Measurements from ENCODE around the gene ABCC10.
"Not testable (repeated sequence)": the region's sequence is repeated elsewhere in the genome, so short reads cannot be mapped to it uniquely, and the experiment has no call there.

ABCC10 gene

GRCh38 chr6:43427406-43428111 is at the start of gene ABCC10:
Gene ABCC10, plus strand, starts transcription at chr6:43427541. Its CDS starts 438 bp downstream, at chr6:43427979.
- peak; percentile 95 for DNase-seq

GRCh38 chr6:43377710-43378229 is 49.6 kb upstream of the ABCC10 start:
- no peak for DNase-seq

- DNase-seq = no peak
These were observed 48.7 kb upstream of the ABCC10 start for GRCh38 chr6:43378631-43379030.

- not testable (repeated sequence) for DNase-seq
These were observed 46.5 kb upstream of the ABCC10 start for GRCh38 chr6:43380858-43381257.

- peak; percentile 66 for DNase-seq
These were observed 44.2 kb upstream of the ABCC10 start for GRCh38 chr6:43383021-43383667.

- DNase-seq = no peak
These were observed 40.8 kb upstream of the ABCC10 start for GRCh38 chr6:43386492-43386891.

GRCh38 chr6:43389730-43390295 is 37.5 kb upstream of the ABCC10 start:
- no peak for DNase-seq

- DNase-seq = not testable (repeated sequence)
These were observed 36.4 kb upstream of the ABCC10 start for GRCh38 chr6:43390753-43391439.

GRCh38 chr6:43391440-43392031 is 35.8 kb upstream of the ABCC10 start:
- peak; percentile 22 for DNase-seq

GRCh38 chr6:43393133-43393532 is 34.2 kb upstream of the ABCC10 start:
- not testable (repeated sequence) for DNase-seq

- no peak for DNase-seq
These were observed 33.7 kb upstream of the ABCC10 start for GRCh38 chr6:43393602-43394001.

- DNase-seq = no peak
These were observed 32.4 kb upstream of the ABCC10 start for GRCh38 chr6:43394982-43395381.

GRCh38 chr6:43395776-43396175 is 31.6 kb upstream of the ABCC10 start:
- no peak for DNase-seq

- DNase-seq = no peak
These were observed 30.8 kb upstream of the ABCC10 start for GRCh38 chr6:43396408-43397149.

- no peak for DNase-seq
These were observed 27.3 kb upstream of the ABCC10 start for GRCh38 chr6:43399932-43400487.

- no peak for DNase-seq
These were observed 25.6 kb upstream of the ABCC10 start for GRCh38 chr6:43401730-43402129.

GRCh38 chr6:43402820-43403219 is 24.5 kb upstream of the ABCC10 start:
- DNase-seq = no peak

GRCh38 chr6:43405354-43405753 is 22.0 kb upstream of the ABCC10 start:
- DNase-seq = no peak

- DNase-seq = no peak
These were observed 20.0 kb upstream of the ABCC10 start for GRCh38 chr6:43407296-43407695.

- DNase-seq = no peak
These were observed 19.1 kb upstream of the ABCC10 start for GRCh38 chr6:43408259-43408658.

- DNase-seq = not testable (repeated sequence)
These were observed 16.6 kb upstream of the ABCC10 start for GRCh38 chr6:43410776-43411175.

GRCh38 chr6:43412541-43412940 is 14.8 kb upstream of the ABCC10 start:
- no peak for DNase-seq
